Measurements from ENCODE around the gene ITSN2.

The ITSN2 gene

GRCh38 chr2:24334245-24334633 lies 26.1 kb downstream of the ITSN2 start:
- H3K4me1 ChIP-seq, result peaks cover 13 to 63% (median 35%) of the 10 kb centered on the region in 10 experiments
- peaks cover 0 to 83% (median 8%) of the 10 kb centered on the region in 11 experiments; a peak in 13 of 22 replicates for H4K20me1 ChIP-seq
- H3K4me3 ChIP-seq, result no peak overlapping the region
- H3K9me3 ChIP-seq (replicated peaks in 1 of 11), result peaks cover 0 to 23% (median 0%) of the 10 kb centered on the region in 11 experiments; a peak in 8 of 22 replicates
- 0 out of 22 replicates have a peak, but pooled peaks cover 0 to 5% (median 0%) of the 10 kb centered on the region in 11 experiments for H3K36me3 ChIP-seq
- H3K4me2 ChIP-seq, result peak overlapping the region in 3 of 11 experiments; percentile 4 to 15 (median 7); a peak in 1 of 22 replicates
- no peak for TF ChIP-seq Cebpa-rat (IDR thresholded peaks at IDR 0.05)
- H3K9ac ChIP-seq, result no peak overlapping the region
- no peaks in the 10 kb centered on the region for H3K27me3 ChIP-seq
- H3K27ac ChIP-seq, result no peak overlapping the region

- H3K27ac ChIP-seq, result no peak overlapping the region; a peak in 1 of 22 replicates
- no peak overlapping the region for H3K4me3 ChIP-seq
- H3K4me1 ChIP-seq, result peaks cover 19 to 68% (median 38%) of the 10 kb centered on the region in 10 experiments
- peaks cover 0 to 23% (median 0%) of the 10 kb centered on the region in 11 experiments; a peak in 7 of 22 replicates for H3K9me3 ChIP-seq (replicated peaks in 1 of 11)
- peaks cover 0 to 82% (median 7%) of the 10 kb centered on the region in 11 experiments; a peak in 12 of 22 replicates for H4K20me1 ChIP-seq
- H3K36me3 ChIP-seq, result peaks cover 0 to 1% (median 0%) of the 10 kb centered on the region in 11 experiments; a peak in 1 of 22 replicates
- H3K4me2 ChIP-seq, result peak overlapping the region in 2 of 11 experiments; percentile 4 to 23; a peak in 4 of 22 replicates
- no peaks in the 10 kb centered on the region for H3K27me3 ChIP-seq
- TF ChIP-seq Cebpa-rat (IDR thresholded peaks at IDR 0.05), result no peak
- H3K9ac ChIP-seq, result no peak overlapping the region
Measured at GRCh38 chr2:24332791-24333540, 27.4 kb downstream of the ITSN2 start.

- Histone ChIP-seq H3K27ac (peak overlapping the region in 9 of 11 experiments; percentile 25 to 77 (median 64); a peak in 16 of 22 replicates), H3K36me3 (peaks cover 0 to 13% (median 1%) of the 10 kb centered on the region in 11 experiments; a peak in 8 of 22 replicates), H4K20me1 (peaks cover 0 to 84% (median 7%) of the 10 kb centered on the region in 11 experiments; a peak in 12 of 22 replicates), H3K27me3 (no peaks in the 10 kb centered on the region), H3K4me3 (no peak overlapping the region; a peak in 2 of 20 replicates), H3K9me3 (replicated peaks in 1 of 11) (peaks cover 0 to 13% (median 0%) of the 10 kb centered on the region in 11 experiments; a peak in 2 of 22 replicates), H3K9ac (peak overlapping the region in 3 of 11 experiments; percentile 8 to 19 (median 15); a peak in 3 of 22 replicates), H3K4me1 (peaks cover 19 to 70% (median 37%) of the 10 kb centered on the region in 10 experiments), H3K4me2 (peak overlapping the region; percentile 50 to 93 (median 62); a peak in 21 of 22 replicates)
- no peak for TF ChIP-seq Cebpa-rat (IDR thresholded peaks at IDR 0.05)
Measured at GRCh38 chr2:24330161-24330560, 30.2 kb downstream of the ITSN2 start.

- peaks cover 0 to 86% (median 7%) of the 10 kb centered on the region in 11 experiments; a peak in 12 of 22 replicates for H4K20me1 ChIP-seq
- H3K4me2 ChIP-seq, result peak overlapping the region; percentile 50 to 93 (median 62); a peak in 21 of 22 replicates
- H3K4me1 ChIP-seq, result peaks cover 19 to 70% (median 37%) of the 10 kb centered on the region in 10 experiments
- H3K9ac ChIP-seq, result peak overlapping the region in 5 of 11 experiments; percentile 15 to 60 (median 46); a peak in 5 of 22 replicates
- TF ChIP-seq Cebpa-rat (IDR thresholded peaks at IDR 0.05), result no peak
- H3K36me3 ChIP-seq, result peaks cover 0 to 18% (median 5%) of the 10 kb centered on the region in 11 experiments; a peak in 10 of 22 replicates
- peaks cover 0 to 12% (median 0%) of the 10 kb centered on the region in 11 experiments; a peak in 1 of 22 replicates for H3K9me3 ChIP-seq (replicated peaks in 1 of 11)
- H3K27ac ChIP-seq, result peak overlapping the region in 9 of 11 experiments; percentile 41 to 77 (median 72); a peak in 17 of 22 replicates
- H3K4me3 ChIP-seq, result no peak overlapping the region; a peak in 2 of 20 replicates
- no peaks in the 10 kb centered on the region for H3K27me3 ChIP-seq
Measured at GRCh38 chr2:24329700-24330099, 30.6 kb downstream of the ITSN2 start.

- Histone ChIP-seq H3K36me3 (peaks cover 0 to 34% (median 12%) of the 10 kb centered on the region in 11 experiments; a peak in 15 of 22 replicates), H3K4me3 (no peak overlapping the region), H3K9me3 (replicated peaks in 1 of 11) (peaks cover 0 to 12% (median 0%) of the 10 kb centered on the region in 11 experiments; a peak in 1 of 22 replicates), H4K20me1 (peaks cover 0 to 83% (median 2%) of the 10 kb centered on the region in 11 experiments; a peak in 10 of 22 replicates), H3K9ac (no peak overlapping the region), H3K27me3 (no peaks in the 10 kb centered on the region), H3K4me2 (peak overlapping the region in 3 of 11 experiments; percentile 55 to 93 (median 90); a peak in 5 of 22 replicates), H3K27ac (no peak overlapping the region; a peak in 1 of 22 replicates), H3K4me1 (peaks cover 19 to 56% (median 29%) of the 10 kb centered on the region in 10 experiments)
- no peak for TF ChIP-seq Cebpa-rat (IDR thresholded peaks at IDR 0.05)
Measured at GRCh38 chr2:24328010-24328409, 32.3 kb downstream of the ITSN2 start.

GRCh38 chr2:24317491-24317920 lies 42.8 kb downstream of the ITSN2 start:
- Histone ChIP-seq H4K20me1 (peaks cover 0 to 87% (median 6%) of the 10 kb centered on the region in 11 experiments; a peak in 11 of 22 replicates), H3K36me3 (peaks cover 18 to 75% (median 40%) of the 10 kb centered on the region in 11 experiments), H3K9me3 (replicated peaks in 1 of 11) (peaks cover 10 to 28% (median 20%) of the 10 kb centered on the region in 11 experiments; a peak in 21 of 22 replicates), H3K27me3 (no peaks in the 10 kb centered on the region), H3K4me3 (no peak overlapping the region), H3K9ac (no peak overlapping the region), H3K27ac (no peak overlapping the region), H3K4me1 (peaks cover 0 to 6% (median 0%) of the 10 kb centered on the region in 10 experiments; a peak in 2 of 20 replicates), H3K4me2 (no peak overlapping the region)
- TF ChIP-seq Cebpa-rat (IDR thresholded peaks at IDR 0.05), result no peak

GRCh38 chr2:24315669-24316068 lies 44.7 kb downstream of the ITSN2 start:
- H3K9ac ChIP-seq, result no peak overlapping the region
- H3K27ac ChIP-seq, result no peak overlapping the region
- no peak overlapping the region for H3K4me2 ChIP-seq
- H4K20me1 ChIP-seq, result peaks cover 0 to 72% (median 6%) of the 10 kb centered on the region in 11 experiments; a peak in 11 of 22 replicates
- H3K36me3 ChIP-seq, result peaks cover 28 to 76% (median 54%) of the 10 kb centered on the region in 11 experiments
- peaks cover 10 to 24% (median 19%) of the 10 kb centered on the region in 11 experiments; a peak in 21 of 22 replicates for H3K9me3 ChIP-seq (replicated peaks in 1 of 11)
- no peak for TF ChIP-seq Cebpa-rat (IDR thresholded peaks at IDR 0.05)
- no peaks in the 10 kb centered on the region for H3K4me1 ChIP-seq
- no peak overlapping the region for H3K4me3 ChIP-seq
- no peaks in the 10 kb centered on the region for H3K27me3 ChIP-seq

- H3K36me3 ChIP-seq, result peaks cover 34 to 81% (median 57%) of the 10 kb centered on the region in 11 experiments
- H3K9ac ChIP-seq, result no peak overlapping the region
- no peak overlapping the region for H3K27ac ChIP-seq
- no peak for TF ChIP-seq Cebpa-rat (IDR thresholded peaks at IDR 0.05)
- no peak overlapping the region for H3K4me3 ChIP-seq
- H3K4me1 ChIP-seq, result no peaks in the 10 kb centered on the region
- H3K27me3 ChIP-seq, result no peaks in the 10 kb centered on the region
- H4K20me1 ChIP-seq, result peaks cover 0 to 68% (median 6%) of the 10 kb centered on the region in 11 experiments; a peak in 11 of 22 replicates
- peaks cover 2 to 10% (median 6%) of the 10 kb centered on the region in 11 experiments; a peak in 20 of 22 replicates for H3K9me3 ChIP-seq (replicated peaks in 1 of 11)
- H3K4me2 ChIP-seq, result no peak overlapping the region
Measured at GRCh38 chr2:24313744-24314632, 46.3 kb downstream of the ITSN2 start.
